A673 (cell line): ENCODE data around the gene KCNK6. TPM values are rescaled to one million over a fixed set of nuclear protein-coding genes. Genes with fewer than 3 reads are reported as not detected.
A peak's percentile ranks its signal among the peaks of the same experiment; 100 is the strongest.
"Not testable (repeated sequence)": the region's sequence is repeated elsewhere in the genome, so short reads cannot be mapped to it uniquely, and the experiment has no call there.

Source experiments
- BruUV-seq: library from RNA; stranded (reverse); fragments of 400-500 nt; replicated peaks from 2 replicates; lab custom pipeline; 2021; lab: Mats Ljungman, UMichigan
- CTCF ChIA-PET: fragments of 300-600 bp; sonication (Branson Sonifier 250); formaldehyde crosslinking; loops from one replicate; lab custom pipeline; 2022; ENCODE audit warnings: antibody characterized with exemption; lab: Charles Lee
- POLR2A ChIA-PET: fragments of 300-600 bp; sonication (Branson Sonifier 250); formaldehyde crosslinking; loops from one replicate; lab custom pipeline; 2022; ENCODE audit warnings: antibody characterized with exemption; ENCODE audit not compliant: low non-redundant PET; lab: Charles Lee
- DNase-seq: peaks from one replicate; pipeline ENCODE4 v3.0.0-alpha.2; 2015; ENCODE audit warnings: low spot score
- H3K27ac ChIP-seq: fragments of 200-600 bp; sonication (generic); 2 replicates; pipeline ENCODE4 v1.5.1; 2016; ENCODE audit warnings: mixed run types, low read depth, mild to moderate bottlenecking, mixed read lengths, antibody characterized with exemption, low read length; ENCODE audit not compliant: poor library complexity, severe bottlenecking
- H3K27me3 ChIP-seq: fragments of 200-600 bp; sonication (generic); replicated peaks from 2 replicates; pipeline ENCODE4 v1.6.1; 2017; ENCODE audit warnings: mixed run types, low read depth, mild to moderate bottlenecking, mixed read lengths, antibody characterized with exemption, low read length; ENCODE audit not compliant: insufficient read depth, poor library complexity
- H3K36me3 ChIP-seq: fragments of 200-600 bp; sonication (generic); 2 replicates; pipeline ENCODE4 v1.6.1; 2016; ENCODE audit warnings: mixed run types, mild to moderate bottlenecking, mixed read lengths, antibody characterized with exemption, low read length; ENCODE audit not compliant: insufficient read depth, poor library complexity, severe bottlenecking
- H3K4me1 ChIP-seq: fragments of 200-600 bp; sonication (generic); 2 replicates; pipeline ENCODE4 v1.6.1; 2017; ENCODE audit warnings: mixed run types, mild to moderate bottlenecking, mixed read lengths, antibody characterized with exemption, low read length; ENCODE audit not compliant: insufficient read depth, poor library complexity, severe bottlenecking
- H3K4me3 ChIP-seq: fragments of 200-600 bp; sonication (generic); 2 replicates; pipeline ENCODE4 v1.5.1; 2016; ENCODE audit warnings: low read depth, mixed run types, mild to moderate bottlenecking, mixed read lengths, low read length; ENCODE audit not compliant: poor library complexity, severe bottlenecking
- H3K9me3 ChIP-seq: fragments of 200-600 bp; sonication (generic); 2 replicates; pipeline ENCODE4 v1.6.1; 2016; ENCODE audit warnings: mixed run types, low read depth, mild to moderate bottlenecking, mixed read lengths, antibody characterized with exemption, low read length; ENCODE audit not compliant: poor library complexity, severe bottlenecking
- EZH2 ChIP-seq: fragments of 200-600 bp; sonication (generic); IDR thresholded peaks from 2 replicates; pipeline ENCODE4 v1.6.1; 2017; ENCODE audit warnings: borderline replicate concordance, low read depth, mild to moderate bottlenecking, mixed read lengths, antibody characterized with exemption, low read length; ENCODE audit not compliant: poor library complexity, severe bottlenecking
- intact Hi-C: fragments of 100-400 bp; cut with micrococcal nuclease; formaldehyde crosslinking; loops from one replicate; pipeline ENCODE4 v1.10.0; 2022; ENCODE audit not compliant: unreplicated experiment
- total RNA-seq: library from RNA; stranded (reverse); gene quantifications from 2 replicates; pipeline ENCODE4 v1.2.3, GENCODE V29; 2021
- TF ChIP-seq, protein P1 (sequence below): fragments of 300-800, 200-600 bp; sonication (generic); conservative IDR thresholded peaks from 2 replicates; pipeline ENCODE4 v1.5.1; 2017; ENCODE audit warnings: low read depth, mild to moderate bottlenecking, antibody characterized with exemption, low read length, moderate library complexity, mixed read lengths

The KCNK6 gene
- total RNA-seq, 1 experiment from 2014 or later: not detected

DNA sequence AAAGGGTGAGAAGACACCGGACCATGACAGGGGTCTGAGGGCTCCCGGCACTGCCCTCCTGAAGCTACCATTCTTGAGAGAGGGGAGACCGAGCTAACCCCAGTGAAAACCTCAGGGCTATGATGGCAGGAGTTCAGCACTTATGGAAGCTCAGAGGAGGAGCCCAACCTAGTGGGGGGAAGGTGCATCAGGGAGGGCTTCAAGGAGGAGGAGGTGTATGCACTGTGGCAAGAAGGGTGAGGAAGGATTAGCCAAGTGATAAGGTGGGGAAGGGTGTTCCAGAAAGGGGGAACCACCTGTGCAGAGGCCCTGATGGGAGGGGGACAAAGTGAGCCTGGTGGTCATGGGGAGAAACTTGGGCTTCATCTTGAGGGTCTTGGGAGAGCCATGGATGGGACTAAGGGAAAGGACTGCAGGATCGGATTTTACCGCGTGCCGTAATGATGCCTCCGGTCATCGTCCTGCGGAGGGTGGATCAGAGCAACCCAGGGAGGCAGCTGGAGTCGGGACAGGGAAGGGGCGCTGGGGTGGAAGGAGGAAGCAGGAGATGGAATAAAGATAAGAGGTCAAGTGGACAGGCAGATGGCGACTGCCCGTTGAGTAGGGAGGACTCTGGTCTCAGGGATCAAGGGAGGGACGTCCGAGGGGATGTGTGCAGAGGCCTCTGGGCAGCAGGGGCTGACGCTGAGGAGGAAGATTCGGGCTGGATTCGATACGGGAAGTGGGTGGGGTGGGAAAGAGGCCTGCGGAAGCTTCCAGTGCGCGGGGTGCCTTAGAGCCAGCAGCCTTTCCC is 41.4 kb downstream of the KCNK6 start:
- Histone ChIP-seq H3K4me1 (no peaks in the 10 kb centered on the region), H3K9me3 (no peaks in the 10 kb centered on the region), H3K27me3 (peaks cover 37% of the 10 kb centered on the region), H3K36me3 (no peaks in the 10 kb centered on the region), H3K4me3 (peak overlapping the region; percentile 50), H3K27ac (no peak overlapping the region)
- ChIA-PET POLR2A (no interaction called here), CTCF (interaction anchor here (0.6 kb wide), 1 partner anchor 22 kb away, joined by 5 read pairs; no protein-coding TSS in a partner anchor)
- intact Hi-C loops: no loop called here
- no peak for TF ChIP-seq EZH2
- TF ChIP-seq, protein P1, sequence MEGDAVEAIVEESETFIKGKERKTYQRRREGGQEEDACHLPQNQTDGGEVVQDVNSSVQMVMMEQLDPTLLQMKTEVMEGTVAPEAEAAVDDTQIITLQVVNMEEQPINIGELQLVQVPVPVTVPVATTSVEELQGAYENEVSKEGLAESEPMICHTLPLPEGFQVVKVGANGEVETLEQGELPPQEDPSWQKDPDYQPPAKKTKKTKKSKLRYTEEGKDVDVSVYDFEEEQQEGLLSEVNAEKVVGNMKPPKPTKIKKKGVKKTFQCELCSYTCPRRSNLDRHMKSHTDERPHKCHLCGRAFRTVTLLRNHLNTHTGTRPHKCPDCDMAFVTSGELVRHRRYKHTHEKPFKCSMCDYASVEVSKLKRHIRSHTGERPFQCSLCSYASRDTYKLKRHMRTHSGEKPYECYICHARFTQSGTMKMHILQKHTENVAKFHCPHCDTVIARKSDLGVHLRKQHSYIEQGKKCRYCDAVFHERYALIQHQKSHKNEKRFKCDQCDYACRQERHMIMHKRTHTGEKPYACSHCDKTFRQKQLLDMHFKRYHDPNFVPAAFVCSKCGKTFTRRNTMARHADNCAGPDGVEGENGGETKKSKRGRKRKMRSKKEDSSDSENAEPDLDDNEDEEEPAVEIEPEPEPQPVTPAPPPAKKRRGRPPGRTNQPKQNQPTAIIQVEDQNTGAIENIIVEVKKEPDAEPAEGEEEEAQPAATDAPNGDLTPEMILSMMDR: no peak
- BruUV-seq: no TSS peak
- DNase-seq: no peak

DNA sequence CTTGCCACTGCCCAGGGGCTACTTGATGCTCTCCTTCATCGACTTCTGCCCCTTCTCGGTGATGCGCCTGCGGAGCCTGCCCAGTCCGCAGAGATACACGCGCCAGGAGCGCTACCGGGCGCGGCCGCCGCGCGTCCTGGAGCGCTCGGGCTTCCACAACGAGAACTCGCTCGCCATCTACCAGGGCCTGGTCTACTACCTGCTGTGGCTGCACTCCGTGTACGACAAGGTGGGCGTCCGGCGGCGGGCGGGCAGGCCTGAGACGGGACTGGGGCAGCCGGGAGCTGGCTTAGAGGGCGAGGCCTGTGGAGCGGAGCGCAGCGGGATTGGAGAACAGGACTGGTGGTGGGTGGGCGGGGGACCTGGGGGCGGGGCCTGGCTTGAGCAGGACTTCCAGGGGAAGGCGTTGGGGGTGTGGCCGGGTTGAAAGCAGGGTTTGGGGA is 42.0 kb downstream of the KCNK6 start:
- BruUV-seq: no TSS peak
- peak; percentile 89 for DNase-seq
- H3K4me3 ChIP-seq: peak overlapping the region; percentile 50
- POLR2A ChIA-PET: no interaction called here
- no peaks in the 10 kb centered on the region for H3K4me1 ChIP-seq
- intact Hi-C loops: no loop called here
- H3K27me3 ChIP-seq: peaks cover 37% of the 10 kb centered on the region
- no peaks in the 10 kb centered on the region for H3K9me3 ChIP-seq
- no peak overlapping the region for H3K27ac ChIP-seq
- H3K36me3 ChIP-seq: no peaks in the 10 kb centered on the region
- TF ChIP-seq, protein P1: no peak; the same call in 1 of the 2 replicates
- no peak for TF ChIP-seq EZH2
- CTCF ChIA-PET: interaction anchor here (0.6 to 0.7 kb wide), 2 partner anchors 22 to 358 kb away, joined by 3 to 5 read pairs; no protein-coding TSS in a partner anchor

DNA sequence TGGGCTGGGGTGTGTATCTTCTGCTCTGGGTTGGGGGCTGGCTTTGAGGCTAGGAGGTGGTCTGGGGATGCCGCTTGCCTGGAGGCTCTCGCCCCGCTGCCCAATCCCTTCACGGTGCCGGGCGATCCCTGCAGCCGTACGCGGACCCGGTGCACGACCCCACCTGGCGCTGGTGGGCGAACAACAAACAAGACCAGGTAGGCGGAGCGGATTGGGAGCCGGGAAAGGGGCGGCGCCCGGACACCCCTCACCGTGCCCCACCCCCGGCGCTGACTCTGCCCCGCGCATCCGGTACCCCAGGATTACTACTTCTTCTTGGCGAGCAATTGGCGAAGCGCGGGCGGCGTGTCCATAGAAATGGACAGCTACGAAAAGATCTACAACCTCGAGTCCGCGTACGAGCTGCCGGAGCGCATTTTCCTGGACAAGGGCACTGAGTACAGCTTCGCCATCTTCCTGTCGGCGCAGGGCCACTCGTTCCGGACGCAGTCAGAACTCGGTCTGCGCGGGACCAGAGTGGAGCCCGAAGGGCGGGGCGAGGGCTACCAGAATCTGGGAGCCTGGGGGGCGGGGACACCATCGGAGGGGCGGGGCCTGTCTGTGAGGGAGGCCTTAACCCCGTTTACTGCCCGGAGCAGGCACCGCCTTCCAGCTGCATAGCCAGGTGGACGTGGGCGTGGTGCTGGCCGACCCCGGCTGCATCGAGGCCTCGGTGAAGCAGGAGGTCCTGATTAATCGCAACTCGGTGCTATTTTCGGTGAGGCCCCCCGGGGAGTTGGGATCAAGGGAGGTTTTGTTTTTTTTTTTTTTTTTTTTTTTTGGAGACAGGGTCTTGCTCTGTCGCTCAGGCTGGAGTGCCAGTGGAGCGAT is 42.7 kb downstream of the KCNK6 start:
- H3K9me3 ChIP-seq: no peaks in the 10 kb centered on the region
- H3K27me3 ChIP-seq: peaks cover 37% of the 10 kb centered on the region
- intact Hi-C loops: no loop called here
- ChIA-PET POLR2A (no interaction called here), CTCF (interaction anchor here (0.7 kb wide), 1 partner anchor 358 kb away, joined by 3 read pairs; no protein-coding TSS in a partner anchor)
- TF ChIP-seq, protein P1: no peak
- no peak for TF ChIP-seq EZH2
- no TSS peak for BruUV-seq
- H3K4me1 ChIP-seq: no peaks in the 10 kb centered on the region
- DNase-seq: peak; percentile 81
- H3K27ac ChIP-seq: no peak overlapping the region
- H3K36me3 ChIP-seq: no peaks in the 10 kb centered on the region
- H3K4me3 ChIP-seq: peak overlapping the region; percentile 50

DNA sequence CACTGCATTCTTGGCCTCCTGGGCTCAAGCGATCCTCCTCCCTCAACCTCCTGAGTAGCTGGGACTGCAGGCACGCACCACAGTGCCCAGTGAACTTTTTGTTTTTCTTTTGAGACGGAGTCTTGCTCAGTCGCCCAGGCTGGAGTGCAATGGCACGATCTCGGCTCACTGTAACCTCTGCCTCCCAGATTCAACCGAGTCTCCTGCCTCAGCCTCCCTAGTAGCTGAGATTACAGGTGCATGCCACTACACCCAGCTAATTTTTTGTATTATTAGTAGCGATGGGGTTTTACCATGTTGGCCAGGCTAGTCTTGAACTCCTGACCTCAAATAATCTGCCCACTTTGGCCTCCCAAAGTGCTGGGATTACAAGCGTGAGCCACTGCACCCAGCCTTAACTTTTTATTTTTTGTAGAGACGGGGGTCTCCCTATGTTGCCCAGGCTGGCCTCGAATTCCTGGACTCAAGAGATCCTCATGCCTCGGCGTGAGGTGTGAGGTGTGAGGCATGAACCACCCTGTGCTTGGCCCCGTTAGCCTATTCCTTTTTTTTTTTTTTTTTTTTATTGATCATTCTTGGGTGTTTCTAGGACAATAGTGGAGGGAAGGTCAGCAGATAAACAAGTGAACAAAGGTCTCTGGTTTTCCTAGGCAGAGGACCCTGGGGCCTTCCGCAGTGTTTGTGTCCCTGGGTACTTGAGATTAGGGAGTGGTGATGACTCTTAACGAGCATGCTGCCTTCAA is 43.5 kb downstream of the KCNK6 start:
- BruUV-seq, H3K4me1 ChIP-seq, H3K9me3 ChIP-seq, POLR2A ChIA-PET, DNase-seq, intact Hi-C loops, H3K36me3 ChIP-seq, CTCF ChIA-PET, H3K27ac ChIP-seq: not testable (repeated sequence)
- peak overlapping the region; percentile 50 for H3K4me3 ChIP-seq
- peaks cover 35% of the 10 kb centered on the region for H3K27me3 ChIP-seq
